ENCODE data around the gene PLCL1.

Gene PLCL1

GRCh38 chr2:197850882-197851450, 46.6 kb downstream of the PLCL1 start:
- Histone ChIP-seq H4K20me1 (ENCODE audit: insufficient read depth) (no peaks in the 10 kb centered on the region), H3K36me3 (ENCODE audit: insufficient read depth) (no peaks in the 10 kb centered on the region), H3K4me1 (ENCODE audit: low read depth, poor library complexity, severe bottlenecking) (peaks cover 72% of the 10 kb centered on the region), H3K27ac (no peak overlapping the region), H3K79me2 (ENCODE audit: insufficient read depth, low read depth) (no peaks in the 10 kb centered on the region), H3K4me3 (IDR thresholded peaks at IDR 0.05; ENCODE audit: insufficient read depth, low read depth, low read length) (no peak overlapping the region), H3K4me2 (no peak overlapping the region), H3K9ac (no peak overlapping the region), H2AFZ (ENCODE audit: low read depth) (no peak overlapping the region), H3K27me3 (ENCODE audit: insufficient read depth, low read depth) (no peaks in the 10 kb centered on the region)
- no peak for TF ChIP-seq CTCF (conservative IDR thresholded peaks at IDR 0.05; ENCODE audit: low read depth, low read length)

DNA sequence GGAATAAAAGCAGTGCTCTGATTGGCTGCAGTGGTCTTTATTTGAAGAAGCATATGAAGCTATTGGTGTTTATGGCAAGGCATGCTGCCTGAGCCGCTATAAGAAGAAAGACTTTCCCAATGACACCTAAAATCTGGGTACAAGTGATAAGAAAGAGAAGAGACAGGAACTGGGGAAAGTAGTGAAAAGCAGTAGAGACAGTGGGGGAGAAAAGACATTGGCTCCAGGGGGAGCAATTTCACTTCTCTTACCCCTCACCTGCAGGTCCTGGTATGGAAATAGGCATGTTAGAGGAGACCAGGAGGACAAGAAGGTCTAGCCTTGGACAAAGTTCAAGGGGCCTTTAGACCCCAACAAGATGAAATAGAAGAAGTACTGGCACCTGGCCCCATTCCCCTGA, 47.1 kb downstream of the PLCL1 start:
- peaks cover 67% of the 10 kb centered on the region for H3K4me1 ChIP-seq (ENCODE audit: low read depth, poor library complexity, severe bottlenecking)
- H3K27me3 ChIP-seq (ENCODE audit: insufficient read depth, low read depth): no peaks in the 10 kb centered on the region
- H4K20me1 ChIP-seq (ENCODE audit: insufficient read depth): no peaks in the 10 kb centered on the region
- no peak for TF ChIP-seq CTCF (conservative IDR thresholded peaks at IDR 0.05; ENCODE audit: low read depth, low read length)
- H3K79me2 ChIP-seq (ENCODE audit: insufficient read depth, low read depth): no peaks in the 10 kb centered on the region
- no peak overlapping the region for H2AFZ ChIP-seq (ENCODE audit: low read depth)
- no peak overlapping the region for H3K4me2 ChIP-seq
- no peak overlapping the region for H3K27ac ChIP-seq
- no peak overlapping the region for H3K4me3 ChIP-seq (IDR thresholded peaks at IDR 0.05; ENCODE audit: insufficient read depth, low read depth, low read length)
- H3K36me3 ChIP-seq (ENCODE audit: insufficient read depth): no peaks in the 10 kb centered on the region
- no peak overlapping the region for H3K9ac ChIP-seq

DNA sequence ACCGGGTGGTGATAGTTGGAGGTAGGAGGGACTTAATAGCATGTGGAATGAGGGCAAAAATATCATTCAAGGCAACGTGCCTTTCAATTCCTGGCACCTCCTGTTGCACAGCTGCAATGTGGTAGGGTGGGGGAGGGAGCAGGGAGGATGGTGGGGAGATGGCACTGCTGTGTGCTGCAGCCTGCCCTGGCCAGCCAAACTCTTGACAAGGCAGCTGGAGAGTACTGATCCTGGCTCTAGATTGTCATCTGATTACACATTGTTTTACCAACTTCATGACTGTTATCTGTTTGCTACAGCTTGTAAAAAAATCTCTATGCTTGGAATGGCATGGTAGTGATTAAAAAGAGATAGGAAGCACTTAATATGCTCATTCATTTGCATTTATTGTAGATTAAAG, 47.7 kb downstream of the PLCL1 start:
- no peak overlapping the region for H2AFZ ChIP-seq (ENCODE audit: low read depth)
- H3K9ac ChIP-seq: no peak overlapping the region
- H3K27ac ChIP-seq: no peak overlapping the region
- peak overlapping the region; percentile 46; the same call in 1 of the 2 replicates for H3K4me2 ChIP-seq
- no peak overlapping the region for H3K4me3 ChIP-seq (IDR thresholded peaks at IDR 0.05; ENCODE audit: insufficient read depth, low read depth, low read length)
- H3K27me3 ChIP-seq (ENCODE audit: insufficient read depth, low read depth): no peaks in the 10 kb centered on the region
- no peaks in the 10 kb centered on the region for H4K20me1 ChIP-seq (ENCODE audit: insufficient read depth)
- H3K79me2 ChIP-seq (ENCODE audit: insufficient read depth, low read depth): no peaks in the 10 kb centered on the region
- H3K36me3 ChIP-seq (ENCODE audit: insufficient read depth): no peaks in the 10 kb centered on the region
- no peak for TF ChIP-seq CTCF (conservative IDR thresholded peaks at IDR 0.05; ENCODE audit: low read depth, low read length)
- peaks cover 60% of the 10 kb centered on the region for H3K4me1 ChIP-seq (ENCODE audit: low read depth, poor library complexity, severe bottlenecking)

DNA sequence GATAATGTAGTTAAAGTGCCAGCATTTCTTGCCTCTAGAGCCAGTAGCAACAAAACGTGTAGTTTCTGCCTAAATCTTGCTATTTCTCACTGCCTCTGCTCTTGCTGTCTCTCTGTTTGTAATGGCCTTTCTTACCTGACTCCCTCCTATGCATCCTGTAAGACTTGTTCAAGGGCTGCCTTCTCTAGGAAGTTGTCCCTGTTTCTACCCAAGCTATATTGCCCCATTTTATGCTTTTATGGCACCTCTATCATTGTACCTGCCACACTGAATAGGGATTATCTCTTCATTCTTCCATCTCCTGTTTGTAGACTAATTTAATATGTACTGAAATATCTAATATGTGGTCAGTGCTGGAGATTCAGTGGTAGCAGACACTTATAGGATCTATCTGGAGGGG, 49.2 kb downstream of the PLCL1 start:
- Histone ChIP-seq H3K4me3 (IDR thresholded peaks at IDR 0.05; ENCODE audit: insufficient read depth, low read depth, low read length) (no peak overlapping the region), H2AFZ (ENCODE audit: low read depth) (no peak overlapping the region), H3K79me2 (ENCODE audit: insufficient read depth, low read depth) (no peaks in the 10 kb centered on the region), H3K27me3 (ENCODE audit: insufficient read depth, low read depth) (no peaks in the 10 kb centered on the region), H3K4me1 (ENCODE audit: low read depth, poor library complexity, severe bottlenecking) (peaks cover 47% of the 10 kb centered on the region), H3K36me3 (ENCODE audit: insufficient read depth) (no peaks in the 10 kb centered on the region), H4K20me1 (ENCODE audit: insufficient read depth) (no peaks in the 10 kb centered on the region), H3K27ac (no peak overlapping the region), H3K9ac (no peak overlapping the region), H3K4me2 (no peak overlapping the region)
- TF ChIP-seq CTCF (conservative IDR thresholded peaks at IDR 0.05; ENCODE audit: low read depth, low read length): no peak

Data from KMS-11 (cell line).